ENCODE results near the gene ARHGAP4.

Gene ARHGAP4

DNA sequence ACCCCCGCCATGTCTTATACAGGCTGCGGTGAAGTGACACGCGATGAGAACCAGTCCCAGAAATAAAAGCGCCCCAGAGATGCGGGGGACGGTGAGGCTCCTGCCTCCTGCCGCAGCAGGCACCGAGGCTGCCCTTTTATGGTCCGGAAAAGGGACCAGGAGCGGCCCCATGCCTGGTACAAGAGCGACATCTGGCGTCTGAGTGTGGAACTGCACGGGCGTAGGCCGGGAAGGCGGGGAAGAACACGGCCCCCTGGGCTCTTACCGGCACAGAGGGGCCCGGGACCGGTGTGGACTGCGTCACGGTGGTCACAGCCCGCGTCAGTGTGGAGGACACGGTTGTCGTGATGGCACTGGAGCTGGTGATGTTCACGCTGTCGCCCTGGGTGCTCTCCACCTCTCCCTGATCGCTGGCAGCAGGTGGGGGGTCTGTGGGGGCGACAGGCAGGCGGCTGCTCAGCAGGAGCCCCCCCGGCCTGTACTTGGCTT, 27.3 kb upstream of the ARHGAP4 start:
- Histone ChIP-seq H3K36me3 (ENCODE audit: control insufficient read depth in 1 of 2, insufficient read depth in 2 of 2, low read length in 2 of 2) (peaks cover 14 to 80% of the 10 kb centered on the region in 2 donors), H3K4me1 (ENCODE audit: control insufficient read depth in 1 of 2, insufficient read depth in 2 of 2, low read length in 2 of 2) (no peaks in the 10 kb centered on the region), H3K27me3 (ENCODE audit: control insufficient read depth in 1 of 2, insufficient read depth in 2 of 2, low read length in 2 of 2) (no peaks in the 10 kb centered on the region), H3K9me3 (ENCODE audit: control insufficient read depth in 1 of 2, low read length in 2 of 2) (no peaks in the 10 kb centered on the region), H3K9ac (ENCODE audit: low read depth in 1 of 2, low read length in 2 of 2) (no peak overlapping the region), H3K4me3 (ENCODE audit: low read depth in 1 of 2, low read length in 2 of 2) (no peak overlapping the region), H3K27ac (ENCODE audit: low read depth, low read length) (no peak overlapping the region)

DNA sequence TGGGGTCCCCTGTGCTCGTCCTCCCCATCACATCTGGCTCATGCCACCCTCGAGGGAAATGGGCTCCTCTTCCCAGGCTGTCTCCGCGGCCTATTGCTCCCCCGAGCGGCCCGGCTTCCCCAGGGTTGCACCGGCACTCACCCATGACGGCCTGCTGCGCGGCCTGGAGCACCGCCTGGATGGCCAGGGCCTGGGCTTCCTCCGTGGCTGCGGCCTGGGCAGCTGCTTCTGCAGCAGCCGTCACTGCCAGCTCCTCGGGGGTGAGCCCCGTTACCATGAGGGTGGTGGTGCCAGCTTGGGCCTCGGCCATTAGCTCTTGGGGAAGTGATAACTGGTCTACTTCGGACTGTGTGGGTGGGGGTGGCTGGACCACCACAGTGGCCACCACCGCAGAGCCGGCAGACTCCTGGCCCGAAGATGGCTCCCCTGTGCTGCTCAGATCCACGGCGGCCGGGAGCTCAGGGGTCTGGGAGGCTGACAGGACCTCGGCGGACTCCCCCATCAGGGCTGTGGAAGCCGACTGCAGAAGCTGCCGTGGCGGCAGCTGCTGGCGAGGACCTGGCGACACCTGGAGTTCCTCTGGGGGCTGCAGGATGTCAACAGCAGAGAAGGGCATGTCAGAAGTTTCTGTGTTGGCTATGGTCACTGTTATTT, 26.4 kb upstream of the ARHGAP4 start:
- Histone ChIP-seq H3K27me3 (ENCODE audit: control insufficient read depth in 1 of 2, insufficient read depth in 2 of 2, low read length in 2 of 2) (no peaks in the 10 kb centered on the region), H3K9ac (ENCODE audit: low read depth in 1 of 2, low read length in 2 of 2) (no peak overlapping the region), H3K4me1 (ENCODE audit: control insufficient read depth in 1 of 2, insufficient read depth in 2 of 2, low read length in 2 of 2) (no peaks in the 10 kb centered on the region), H3K36me3 (ENCODE audit: control insufficient read depth in 1 of 2, insufficient read depth in 2 of 2, low read length in 2 of 2) (peaks cover 8 to 71% of the 10 kb centered on the region in 2 donors), H3K4me3 (ENCODE audit: low read depth in 1 of 2, low read length in 2 of 2) (no peak overlapping the region), H3K9me3 (ENCODE audit: control insufficient read depth in 1 of 2, low read length in 2 of 2) (no peaks in the 10 kb centered on the region), H3K27ac (ENCODE audit: low read depth, low read length) (no peak overlapping the region)

DNA sequence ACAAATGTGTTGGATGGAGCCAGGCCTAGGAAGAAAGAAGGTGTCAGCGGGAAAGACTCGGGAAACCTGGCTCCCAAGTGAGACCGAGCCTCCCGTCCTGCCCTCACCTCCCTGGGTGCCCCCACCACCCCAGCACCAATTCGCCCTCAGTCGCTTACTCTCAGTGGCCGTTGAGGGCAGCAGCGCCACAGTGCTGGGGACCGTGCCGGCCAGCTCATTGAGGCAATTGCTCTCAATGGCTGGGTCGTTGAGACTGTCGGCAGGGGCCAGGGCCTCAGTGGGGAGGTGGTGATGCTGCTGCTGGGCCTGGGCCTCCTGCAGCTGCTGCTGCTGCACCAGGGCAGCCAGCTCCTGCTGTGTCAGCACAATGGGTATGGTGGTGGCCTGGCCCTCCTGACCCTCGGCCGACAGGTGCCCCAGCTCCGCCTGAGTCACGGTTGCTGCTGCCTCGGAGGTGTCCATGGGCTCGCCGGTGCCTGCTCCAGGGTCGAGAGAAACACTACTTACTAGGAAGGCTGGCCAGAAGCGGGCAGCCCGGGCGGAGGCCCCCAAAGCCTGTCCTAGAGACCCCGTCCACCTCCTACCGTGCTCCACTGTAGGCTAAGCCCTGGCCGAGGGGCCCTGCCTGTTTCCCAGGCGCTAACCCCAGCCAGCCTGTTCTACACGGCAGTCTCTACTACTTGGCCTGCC, 25.8 kb upstream of the ARHGAP4 start:
- no peaks in the 10 kb centered on the region for H3K27me3 ChIP-seq (ENCODE audit: control insufficient read depth in 1 of 2, insufficient read depth in 2 of 2, low read length in 2 of 2)
- H3K4me1 ChIP-seq (ENCODE audit: control insufficient read depth in 1 of 2, insufficient read depth in 2 of 2, low read length in 2 of 2) = no peaks in the 10 kb centered on the region
- no peaks in the 10 kb centered on the region for H3K9me3 ChIP-seq (ENCODE audit: control insufficient read depth in 1 of 2, low read length in 2 of 2)
- peaks cover 8 to 64% of the 10 kb centered on the region in 2 donors for H3K36me3 ChIP-seq (ENCODE audit: control insufficient read depth in 1 of 2, insufficient read depth in 2 of 2, low read length in 2 of 2)
- H3K4me3 ChIP-seq (ENCODE audit: low read depth in 1 of 2, low read length in 2 of 2) = no peak overlapping the region
- no peak overlapping the region for H3K27ac ChIP-seq (ENCODE audit: low read depth, low read length)
- no peak overlapping the region for H3K9ac ChIP-seq (ENCODE audit: low read depth in 1 of 2, low read length in 2 of 2)

DNA sequence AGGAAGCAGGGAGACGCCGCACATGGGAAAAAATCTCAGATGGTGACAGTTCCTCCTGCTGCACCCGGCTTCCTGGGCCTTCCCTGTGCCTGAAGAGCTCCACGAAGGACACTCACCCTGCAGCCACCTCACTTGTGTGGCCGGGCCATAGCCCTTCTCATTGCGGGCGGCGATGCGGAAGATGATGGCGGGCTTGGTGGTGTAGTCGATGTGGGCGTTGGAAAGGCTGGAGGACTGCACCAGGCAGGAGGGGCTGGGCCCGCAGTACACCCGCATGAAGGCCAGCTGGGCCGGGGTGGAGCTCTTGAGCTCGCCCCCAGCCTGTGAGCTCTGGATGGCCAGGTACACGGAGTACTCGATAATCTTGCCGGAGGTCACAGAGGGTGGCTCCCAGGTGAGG, 24.1 kb upstream of the ARHGAP4 start:
- no peak overlapping the region for H3K9ac ChIP-seq (ENCODE audit: low read depth in 1 of 2, low read length in 2 of 2)
- H3K9me3 ChIP-seq (ENCODE audit: control insufficient read depth in 1 of 2, low read length in 2 of 2) = no peaks in the 10 kb centered on the region
- H3K4me1 ChIP-seq (ENCODE audit: control insufficient read depth in 1 of 2, insufficient read depth in 2 of 2, low read length in 2 of 2) = no peaks in the 10 kb centered on the region
- peaks cover 8 to 48% of the 10 kb centered on the region in 2 donors for H3K36me3 ChIP-seq (ENCODE audit: control insufficient read depth in 1 of 2, insufficient read depth in 2 of 2, low read length in 2 of 2)
- H3K4me3 ChIP-seq (ENCODE audit: low read depth in 1 of 2, low read length in 2 of 2) = no peak overlapping the region
- no peak overlapping the region for H3K27ac ChIP-seq (ENCODE audit: low read depth, low read length)
- no peaks in the 10 kb centered on the region for H3K27me3 ChIP-seq (ENCODE audit: control insufficient read depth in 1 of 2, insufficient read depth in 2 of 2, low read length in 2 of 2)

DNA sequence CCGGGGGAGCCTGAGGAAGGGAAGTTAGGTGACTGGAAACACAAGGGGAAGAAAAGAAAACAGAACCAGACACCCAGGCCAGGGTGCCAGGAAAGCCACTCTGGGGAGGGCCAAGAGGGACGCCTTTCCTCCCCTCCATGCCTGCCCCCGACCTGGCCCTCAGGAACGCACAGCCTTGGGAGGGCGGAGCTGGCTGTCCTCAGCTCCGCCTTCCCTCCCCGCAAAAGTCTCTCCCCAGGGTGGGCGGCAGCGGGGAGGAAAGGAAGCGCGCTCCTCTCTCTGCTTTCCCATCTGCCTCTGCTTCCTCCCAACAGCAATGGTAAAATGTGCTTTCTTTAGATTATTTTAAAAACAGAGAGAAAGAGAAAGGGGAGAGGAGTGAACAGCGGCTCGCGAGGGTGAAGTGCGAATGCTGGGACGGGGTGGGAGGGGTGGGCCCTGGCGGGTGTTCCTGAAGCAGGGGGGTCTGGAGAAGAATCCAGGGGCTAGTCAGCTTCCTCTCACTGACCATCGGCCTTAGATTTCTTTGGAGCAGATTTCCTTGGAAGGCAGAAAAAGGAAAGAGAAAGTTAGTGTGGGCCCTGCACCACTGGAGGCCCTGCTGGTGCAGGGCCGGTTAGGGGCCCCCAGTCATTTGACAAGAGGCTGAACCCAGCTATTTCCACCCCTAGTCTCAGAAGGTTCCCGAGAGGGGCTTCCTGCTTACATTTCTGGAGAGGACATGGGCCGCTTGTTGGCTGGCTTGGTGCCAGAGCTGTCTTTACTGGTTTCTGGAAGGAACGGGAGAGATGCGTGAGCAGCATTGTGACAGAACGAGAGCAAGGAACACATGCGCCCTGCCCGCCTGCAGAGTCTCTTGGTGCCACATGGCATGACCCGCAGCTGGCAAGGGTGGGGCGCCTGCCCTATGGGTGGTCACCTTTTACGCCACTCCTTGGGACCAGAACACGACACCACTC, 23.1 kb upstream of the ARHGAP4 start:
- H3K27ac ChIP-seq (ENCODE audit: low read depth, low read length) = peak overlapping the region; percentile 10
- H3K9me3 ChIP-seq (ENCODE audit: control insufficient read depth in 1 of 2, low read length in 2 of 2) = no peaks in the 10 kb centered on the region
- H3K36me3 ChIP-seq (ENCODE audit: control insufficient read depth in 1 of 2, insufficient read depth in 2 of 2, low read length in 2 of 2) = peaks cover 8 to 41% of the 10 kb centered on the region in 2 donors
- H3K4me3 ChIP-seq (ENCODE audit: low read depth in 1 of 2, low read length in 2 of 2) = no peak overlapping the region
- no peaks in the 10 kb centered on the region for H3K27me3 ChIP-seq (ENCODE audit: control insufficient read depth in 1 of 2, insufficient read depth in 2 of 2, low read length in 2 of 2)
- peaks cover 0 to 3% of the 10 kb centered on the region in 2 donors for H3K4me1 ChIP-seq (ENCODE audit: control insufficient read depth in 1 of 2, insufficient read depth in 2 of 2, low read length in 2 of 2)
- H3K9ac ChIP-seq (ENCODE audit: low read depth in 1 of 2, low read length in 2 of 2) = no peak overlapping the region

DNA sequence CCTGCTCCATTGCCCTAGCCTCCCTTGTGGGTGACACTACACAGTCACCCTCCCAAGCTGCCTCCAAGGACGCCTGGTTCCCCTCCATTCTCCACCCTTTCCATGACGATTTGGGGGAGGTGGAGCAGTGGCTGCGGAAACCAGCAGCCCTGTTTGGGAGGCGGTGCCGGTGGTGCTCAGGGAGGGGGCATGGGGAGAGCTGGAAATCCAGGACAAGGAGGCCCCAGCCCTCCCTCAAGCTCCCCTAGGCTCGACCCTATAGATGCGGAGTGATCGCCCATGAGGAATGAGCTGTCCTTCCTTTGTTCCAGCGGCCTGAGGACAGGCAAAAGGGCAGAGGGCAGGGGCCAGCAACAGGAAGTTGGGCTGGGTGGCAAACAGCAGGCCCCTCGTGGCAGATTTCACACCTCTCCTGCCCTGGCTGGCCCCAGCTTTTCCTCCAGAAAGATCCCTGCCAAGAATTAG, 22.0 kb upstream of the ARHGAP4 start:
- Histone ChIP-seq H3K27ac (ENCODE audit: low read depth, low read length) (no peak overlapping the region), H3K4me3 (ENCODE audit: low read depth in 1 of 2, low read length in 2 of 2) (no peak overlapping the region), H3K9me3 (ENCODE audit: control insufficient read depth in 1 of 2, low read length in 2 of 2) (no peaks in the 10 kb centered on the region), H3K27me3 (ENCODE audit: control insufficient read depth in 1 of 2, insufficient read depth in 2 of 2, low read length in 2 of 2) (no peaks in the 10 kb centered on the region), H3K4me1 (ENCODE audit: control insufficient read depth in 1 of 2, insufficient read depth in 2 of 2, low read length in 2 of 2) (peaks cover 0 to 11% of the 10 kb centered on the region in 2 donors), H3K9ac (ENCODE audit: low read depth in 1 of 2, low read length in 2 of 2) (no peak overlapping the region), H3K36me3 (ENCODE audit: control insufficient read depth in 1 of 2, insufficient read depth in 2 of 2, low read length in 2 of 2) (peaks cover 8 to 34% of the 10 kb centered on the region in 2 donors)

DNA sequence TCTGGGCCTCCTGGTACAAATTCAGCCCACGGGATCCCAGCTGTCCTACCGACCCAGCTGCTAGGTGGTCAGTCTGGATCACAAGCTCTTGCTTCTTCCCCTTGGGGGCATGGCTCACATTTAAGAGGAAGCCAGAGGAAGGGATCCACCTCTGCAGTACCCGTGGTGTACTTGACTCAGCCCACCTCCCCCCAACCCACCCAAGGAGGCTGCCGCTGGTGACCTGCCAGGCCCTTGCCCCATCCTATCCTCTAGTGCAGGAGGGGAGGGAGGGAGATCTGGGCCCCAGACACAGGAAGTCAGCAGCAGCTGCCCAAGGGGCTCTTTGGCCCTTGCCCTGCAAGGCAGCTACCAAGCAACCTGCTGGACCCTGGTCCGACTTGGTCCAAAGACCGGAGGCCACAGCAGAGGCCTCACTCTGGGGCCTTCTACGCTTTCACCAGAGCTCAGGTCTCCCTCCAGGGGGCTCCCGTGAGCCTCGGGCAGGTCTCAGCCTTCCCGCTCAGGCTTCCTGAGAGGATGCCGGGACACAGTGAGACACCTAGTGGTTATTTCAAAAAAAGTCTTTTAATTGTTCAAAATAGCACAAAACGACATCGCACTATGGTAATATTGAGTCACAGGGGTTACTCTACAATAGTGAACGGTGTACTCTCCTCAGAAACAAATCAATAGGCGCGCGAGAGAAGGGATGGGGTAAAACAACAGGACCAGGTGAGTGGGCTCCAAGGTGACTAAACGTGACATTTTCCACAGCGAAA, 21.1 kb upstream of the ARHGAP4 start:
- no peaks in the 10 kb centered on the region for H3K9me3 ChIP-seq (ENCODE audit: control insufficient read depth in 1 of 2, low read length in 2 of 2)
- no peak overlapping the region for H3K4me3 ChIP-seq (ENCODE audit: low read depth in 1 of 2, low read length in 2 of 2)
- no peak overlapping the region for H3K9ac ChIP-seq (ENCODE audit: low read depth in 1 of 2, low read length in 2 of 2)
- H3K27ac ChIP-seq (ENCODE audit: low read depth, low read length) = no peak overlapping the region
- H3K36me3 ChIP-seq (ENCODE audit: control insufficient read depth in 1 of 2, insufficient read depth in 2 of 2, low read length in 2 of 2) = peaks cover 8 to 26% of the 10 kb centered on the region in 2 donors
- no peaks in the 10 kb centered on the region for H3K27me3 ChIP-seq (ENCODE audit: control insufficient read depth in 1 of 2, insufficient read depth in 2 of 2, low read length in 2 of 2)
- H3K4me1 ChIP-seq (ENCODE audit: control insufficient read depth in 1 of 2, insufficient read depth in 2 of 2, low read length in 2 of 2) = peaks cover 0 to 11% of the 10 kb centered on the region in 2 donors

DNA sequence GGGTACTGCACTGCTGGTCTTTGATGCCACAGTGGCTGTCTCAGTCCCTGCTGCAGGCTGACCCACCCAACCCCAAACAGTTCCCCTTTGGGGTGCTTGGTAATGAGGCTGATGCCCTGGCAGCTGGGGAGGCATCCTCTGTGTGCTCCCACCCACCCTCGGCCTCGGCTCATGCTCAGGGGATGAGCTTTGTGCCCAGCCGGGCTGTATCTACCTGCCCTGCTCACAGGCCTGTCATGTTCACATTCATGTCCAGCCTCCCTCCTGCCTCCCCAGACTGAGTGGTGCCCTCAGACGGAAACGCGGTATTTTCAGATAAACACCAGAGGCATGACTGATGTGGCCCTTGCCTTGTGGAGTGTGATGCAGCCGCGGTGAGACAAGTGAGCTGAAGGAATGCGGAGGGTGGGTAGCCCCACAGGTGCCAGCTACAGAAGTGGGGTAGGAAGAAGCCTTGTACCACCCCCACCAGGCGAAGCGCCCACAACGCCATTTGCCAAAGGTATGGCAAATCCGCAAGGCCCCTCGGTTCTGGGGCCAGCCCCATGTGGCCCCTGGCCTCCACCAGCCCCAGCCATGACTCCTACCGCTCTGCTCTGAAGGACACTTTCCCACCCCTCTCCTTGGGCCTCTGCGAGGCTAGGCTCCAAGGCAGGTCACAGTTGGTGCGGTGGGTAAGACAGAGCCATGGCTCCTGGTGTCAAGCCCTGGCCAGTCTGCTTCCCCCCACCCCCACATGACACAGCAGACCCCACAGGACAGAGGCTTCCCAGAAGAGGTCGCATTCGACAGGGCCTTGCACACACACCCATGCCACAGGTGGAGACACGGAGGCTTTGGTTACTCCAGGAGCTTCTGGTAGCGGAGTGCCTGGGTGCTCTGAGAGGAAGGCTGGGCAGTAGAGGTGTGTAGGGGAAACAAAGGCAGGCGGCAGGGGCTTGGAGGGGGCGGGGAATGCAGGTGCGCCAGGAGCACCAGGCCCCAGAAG, 20.2 kb upstream of the ARHGAP4 start:
- H3K27ac ChIP-seq (ENCODE audit: low read depth, low read length) = no peak overlapping the region
- peaks cover 0 to 11% of the 10 kb centered on the region in 2 donors for H3K4me1 ChIP-seq (ENCODE audit: control insufficient read depth in 1 of 2, insufficient read depth in 2 of 2, low read length in 2 of 2)

DNA sequence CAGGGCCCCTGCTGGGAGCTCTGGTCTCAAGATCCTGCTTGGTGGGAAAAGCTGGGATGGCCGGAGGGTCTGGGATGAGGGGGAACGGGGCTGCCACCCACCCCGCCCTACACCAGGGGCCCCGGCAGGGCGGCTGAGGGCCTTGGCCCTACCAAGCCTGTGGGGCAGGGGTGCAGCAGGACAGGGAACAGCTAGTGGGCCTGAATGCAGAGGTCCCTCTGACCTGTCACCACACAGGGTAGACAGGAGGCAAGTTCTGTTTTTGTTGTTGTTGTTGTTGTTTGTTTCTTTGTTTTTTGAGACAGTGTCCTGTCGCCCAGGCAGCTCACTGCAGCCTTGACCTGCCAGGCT, 18.7 kb upstream of the ARHGAP4 start:
- H3K36me3 ChIP-seq (ENCODE audit: control insufficient read depth in 1 of 2, insufficient read depth in 2 of 2, low read length in 2 of 2) = peaks cover 0 to 4% of the 10 kb centered on the region in 2 donors
- no peak overlapping the region for H3K4me3 ChIP-seq (ENCODE audit: low read depth in 1 of 2, low read length in 2 of 2)
- H3K27me3 ChIP-seq (ENCODE audit: control insufficient read depth in 1 of 2, insufficient read depth in 2 of 2, low read length in 2 of 2) = no peaks in the 10 kb centered on the region
- no peak overlapping the region for H3K27ac ChIP-seq (ENCODE audit: low read depth, low read length)
- H3K4me1 ChIP-seq (ENCODE audit: control insufficient read depth in 1 of 2, insufficient read depth in 2 of 2, low read length in 2 of 2) = peaks cover 0 to 11% of the 10 kb centered on the region in 2 donors
- H3K9me3 ChIP-seq (ENCODE audit: control insufficient read depth in 1 of 2, low read length in 2 of 2) = no peaks in the 10 kb centered on the region
- no peak overlapping the region for H3K9ac ChIP-seq (ENCODE audit: low read depth in 1 of 2, low read length in 2 of 2)

More for the DNA sequence above, 20.2 kb upstream of the ARHGAP4 start:
- H3K36me3 ChIP-seq (ENCODE audit: control insufficient read depth in 1 of 2, insufficient read depth in 2 of 2, low read length in 2 of 2) = peaks cover 6 to 18% of the 10 kb centered on the region in 2 donors
- no peak overlapping the region for H3K4me3 ChIP-seq (ENCODE audit: low read depth in 1 of 2, low read length in 2 of 2)
- no peaks in the 10 kb centered on the region for H3K9me3 ChIP-seq (ENCODE audit: control insufficient read depth in 1 of 2, low read length in 2 of 2)
- H3K27me3 ChIP-seq (ENCODE audit: control insufficient read depth in 1 of 2, insufficient read depth in 2 of 2, low read length in 2 of 2) = no peaks in the 10 kb centered on the region
- no peak overlapping the region for H3K9ac ChIP-seq (ENCODE audit: low read depth in 1 of 2, low read length in 2 of 2)
